ENCODE measurements around the gene SMARCC1. TPM values are rescaled to one million over a fixed set of nuclear protein-coding genes. Genes with fewer than 3 reads are reported as not detected.

The SMARCC1 gene
- total RNA-seq, 2 experiments from 2014 or later, result 106 to 113 TPM

DNA sequence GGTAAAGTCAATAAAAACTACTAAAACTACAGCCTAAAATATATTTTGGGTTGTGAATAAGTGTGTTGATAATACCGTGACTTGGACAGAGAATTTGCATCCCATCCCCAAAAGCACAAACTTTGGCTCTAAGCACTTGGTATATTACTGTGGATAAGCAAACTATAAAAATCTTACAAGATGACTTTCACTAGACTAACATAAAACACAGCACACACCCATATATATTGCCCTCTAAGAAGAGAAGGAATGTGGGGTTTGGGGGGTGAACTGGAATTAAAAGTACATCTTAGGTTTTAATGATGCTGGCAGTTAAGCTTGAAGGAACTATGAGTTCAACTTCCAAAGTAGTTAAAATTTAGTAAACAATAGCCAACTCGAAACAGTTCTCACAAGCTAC lies 174.4 kb downstream of the SMARCC1 start:
- CTCF ChIA-PET, result interaction anchor here (1.2 kb wide), 1 partner anchor 9 kb away, joined by 3 read pairs; no protein-coding TSS in a partner anchor
- Mint-ChIP-seq H3K4me1 (ENCODE audit: low read depth) (no peaks in the 10 kb centered on the region), H3K27ac (no peak overlapping the region), H3K9me3 (no peaks in the 10 kb centered on the region), H3K27me3 (no peaks in the 10 kb centered on the region), H3K4me3 (no peak overlapping the region), H3K36me3 (ENCODE audit: low read depth) (peaks cover 55% of the 10 kb centered on the region)
- ATAC-seq (no peak), DNase-seq (no peak)
- intact Hi-C loops (cut with micrococcal nuclease), result no loop called here
- TF ChIP-seq, protein P1, sequence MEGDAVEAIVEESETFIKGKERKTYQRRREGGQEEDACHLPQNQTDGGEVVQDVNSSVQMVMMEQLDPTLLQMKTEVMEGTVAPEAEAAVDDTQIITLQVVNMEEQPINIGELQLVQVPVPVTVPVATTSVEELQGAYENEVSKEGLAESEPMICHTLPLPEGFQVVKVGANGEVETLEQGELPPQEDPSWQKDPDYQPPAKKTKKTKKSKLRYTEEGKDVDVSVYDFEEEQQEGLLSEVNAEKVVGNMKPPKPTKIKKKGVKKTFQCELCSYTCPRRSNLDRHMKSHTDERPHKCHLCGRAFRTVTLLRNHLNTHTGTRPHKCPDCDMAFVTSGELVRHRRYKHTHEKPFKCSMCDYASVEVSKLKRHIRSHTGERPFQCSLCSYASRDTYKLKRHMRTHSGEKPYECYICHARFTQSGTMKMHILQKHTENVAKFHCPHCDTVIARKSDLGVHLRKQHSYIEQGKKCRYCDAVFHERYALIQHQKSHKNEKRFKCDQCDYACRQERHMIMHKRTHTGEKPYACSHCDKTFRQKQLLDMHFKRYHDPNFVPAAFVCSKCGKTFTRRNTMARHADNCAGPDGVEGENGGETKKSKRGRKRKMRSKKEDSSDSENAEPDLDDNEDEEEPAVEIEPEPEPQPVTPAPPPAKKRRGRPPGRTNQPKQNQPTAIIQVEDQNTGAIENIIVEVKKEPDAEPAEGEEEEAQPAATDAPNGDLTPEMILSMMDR (IDR thresholded peaks at IDR 0.05), result no peak
- POLR2A ChIA-PET, result no interaction called here

DNA sequence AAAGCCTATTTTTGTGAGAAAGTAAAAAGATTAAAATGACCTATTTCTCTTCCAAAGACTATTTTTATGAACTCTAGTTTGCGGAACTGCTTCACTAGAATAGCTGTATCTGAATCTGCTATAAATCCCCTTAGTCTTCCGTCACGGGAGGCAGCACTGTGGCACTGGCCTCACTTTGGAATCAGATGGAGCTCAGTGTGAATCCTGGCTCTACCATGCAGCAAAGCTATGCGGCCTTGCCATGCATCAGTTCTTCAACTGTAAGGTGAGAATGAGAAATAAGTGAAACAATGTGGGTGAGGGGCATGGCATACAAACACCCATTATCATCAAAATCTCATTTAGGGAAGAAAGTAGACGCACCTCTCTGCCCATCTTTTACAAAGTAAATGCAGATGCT lies 175.5 kb downstream of the SMARCC1 start:
- Mint-ChIP-seq H3K4me3 (no peak overlapping the region), H3K4me1 (ENCODE audit: low read depth) (no peaks in the 10 kb centered on the region), H3K36me3 (ENCODE audit: low read depth) (peaks cover 53% of the 10 kb centered on the region), H3K27me3 (no peaks in the 10 kb centered on the region), H3K27ac (no peak overlapping the region), H3K9me3 (no peaks in the 10 kb centered on the region)
- TF ChIP-seq, protein P1 (IDR thresholded peaks at IDR 0.05), result no peak
- DNase-seq (no peak), ATAC-seq (no peak)
- CTCF ChIA-PET, result interaction anchor here (0.7 kb wide), 1 partner anchor 20 kb away, joined by 3 read pairs; no protein-coding TSS in a partner anchor
- intact Hi-C loops (cut with micrococcal nuclease), result no loop called here
- POLR2A ChIA-PET, result no interaction called here

DNA sequence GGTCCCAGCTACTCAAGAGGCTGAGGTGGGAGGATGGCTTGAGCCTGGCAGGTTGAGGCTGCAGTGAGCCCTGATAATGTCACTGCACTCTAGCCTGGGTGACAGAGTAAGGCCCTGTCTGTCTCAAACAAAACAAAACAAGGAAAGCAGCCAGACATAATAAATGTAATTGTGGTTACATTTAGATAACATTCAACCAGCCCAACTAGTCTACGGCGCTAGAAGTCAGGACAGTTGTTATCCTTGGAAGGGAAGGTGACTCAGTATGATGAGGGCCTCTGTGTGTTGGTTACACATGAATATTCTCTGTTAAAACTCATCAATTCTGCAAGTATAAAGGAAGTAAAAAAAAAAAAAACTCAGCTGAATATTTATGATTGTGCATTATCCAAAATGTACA lies 176.0 kb downstream of the SMARCC1 start:
- Mint-ChIP-seq H3K4me1 (ENCODE audit: low read depth) (no peaks in the 10 kb centered on the region), H3K9me3 (no peaks in the 10 kb centered on the region), H3K27ac (no peak overlapping the region), H3K36me3 (ENCODE audit: low read depth) (peaks cover 48% of the 10 kb centered on the region), H3K4me3 (no peak overlapping the region), H3K27me3 (no peaks in the 10 kb centered on the region)
- DNase-seq (no peak), ATAC-seq (no peak)
- intact Hi-C loops (cut with micrococcal nuclease), result no loop called here
- TF ChIP-seq, protein P1 (IDR thresholded peaks at IDR 0.05), result no peak
- POLR2A ChIA-PET, result no interaction called here
- CTCF ChIA-PET, result interaction anchor here (0.7 kb wide), 1 partner anchor 19 kb away, joined by 3 read pairs; no protein-coding TSS in a partner anchor

DNA sequence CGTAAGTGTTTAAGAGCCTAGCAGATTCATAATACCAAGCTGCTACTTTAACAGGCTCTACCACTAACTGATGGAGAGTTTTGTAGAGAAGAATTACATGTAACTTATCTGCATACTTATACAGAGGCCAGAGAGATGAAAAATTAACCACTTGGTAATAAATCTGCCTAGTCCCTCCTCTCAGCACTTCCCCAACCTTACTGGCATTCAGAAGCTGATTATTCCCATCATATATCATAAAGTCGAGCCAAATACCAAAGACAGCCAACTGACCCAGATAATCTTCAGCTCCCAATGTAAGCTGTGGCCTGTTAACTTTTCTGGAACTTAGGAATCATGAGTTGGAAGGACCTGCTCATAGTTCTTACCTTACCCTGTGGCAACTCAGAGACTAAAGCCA lies 177.5 kb downstream of the SMARCC1 start:
- Mint-ChIP-seq H3K4me3 (no peak overlapping the region), H3K27me3 (no peaks in the 10 kb centered on the region), H3K4me1 (ENCODE audit: low read depth) (no peaks in the 10 kb centered on the region), H3K36me3 (ENCODE audit: low read depth) (peaks cover 33% of the 10 kb centered on the region), H3K9me3 (no peaks in the 10 kb centered on the region), H3K27ac (no peak overlapping the region)
- ATAC-seq, result no peak
- no peak for DNase-seq
- intact Hi-C loops (cut with micrococcal nuclease), result no loop called here
- ChIA-PET CTCF (no interaction called here), POLR2A (no interaction called here)
- TF ChIP-seq, protein P1 (IDR thresholded peaks at IDR 0.05), result no peak

DNA sequence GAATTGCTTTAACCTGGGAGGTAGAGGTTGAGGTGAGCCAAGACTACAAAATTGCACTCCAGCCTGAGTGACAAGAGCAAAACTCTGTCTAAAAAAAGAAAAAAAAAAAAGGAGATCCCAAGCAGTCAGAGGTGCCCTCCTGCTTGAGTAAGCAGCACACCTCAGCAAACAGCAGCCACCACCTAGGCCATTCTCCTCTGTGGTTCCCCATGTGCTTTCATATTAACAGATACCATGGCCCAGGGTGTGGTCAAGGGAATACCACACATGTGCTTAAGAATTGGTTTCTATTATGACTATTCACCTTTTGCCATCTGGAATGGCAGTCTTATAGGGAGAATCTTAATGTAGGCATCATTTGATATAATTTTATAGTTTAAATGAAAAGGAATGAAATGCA lies 178.4 kb downstream of the SMARCC1 start:
- Mint-ChIP-seq H3K27ac (no peak overlapping the region), H3K27me3 (no peaks in the 10 kb centered on the region), H3K9me3 (no peaks in the 10 kb centered on the region), H3K4me1 (ENCODE audit: low read depth) (no peaks in the 10 kb centered on the region), H3K4me3 (no peak overlapping the region), H3K36me3 (ENCODE audit: low read depth) (peaks cover 27% of the 10 kb centered on the region)
- CTCF ChIA-PET, result interaction anchor here (0.9 kb wide), 1 partner anchor 13 kb away, joined by 3 read pairs; no protein-coding TSS in a partner anchor
- POLR2A ChIA-PET, result no interaction called here
- TF ChIP-seq, protein P1 (IDR thresholded peaks at IDR 0.05), result no peak
- ATAC-seq, result no peak
- DNase-seq, result no peak
- intact Hi-C loops (cut with micrococcal nuclease), result no loop called here
